ENCODE measurements around the gene CARF. TPM values are rescaled to one million over a fixed set of nuclear protein-coding genes. Genes with fewer than 3 reads are reported as not detected.
"Not testable (repeated sequence)": the region's sequence is repeated elsewhere in the genome, so short reads cannot be mapped to it uniquely, and the experiment has no call there.

Gene CARF
- total RNA-seq, 1 experiment from 2014 or later: 6.8 TPM

DNA sequence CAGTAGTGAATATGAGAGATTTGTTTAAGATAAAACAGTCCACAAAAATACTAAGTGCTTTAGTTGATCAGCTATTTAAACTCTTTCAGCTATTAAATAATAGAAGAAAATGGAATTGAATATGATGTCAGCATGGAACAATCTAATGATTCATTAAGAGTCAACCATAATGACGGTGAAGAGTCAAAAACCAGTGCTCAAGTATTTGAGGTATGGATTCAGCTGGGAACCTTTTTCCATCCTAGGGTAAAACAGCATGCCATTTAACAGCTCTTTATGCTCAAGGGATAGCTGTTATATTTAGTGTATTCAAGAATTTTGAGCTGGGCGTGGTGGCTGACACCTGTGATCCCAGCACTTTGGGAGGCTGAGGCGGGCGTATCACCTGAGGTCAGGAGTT, 29.7 kb downstream of the CARF start:
- Mint-ChIP-seq H3K27ac (ENCODE audit: low read depth, unreplicated experiment) (no peak overlapping the region), H3K9me3 (ENCODE audit: unreplicated experiment) (no peaks in the 10 kb centered on the region), H3K4me3 (ENCODE audit: unreplicated experiment) (no peak overlapping the region), H3K4me1 (ENCODE audit: insufficient read depth, unreplicated experiment) (no peaks in the 10 kb centered on the region), H3K36me3 (ENCODE audit: insufficient read depth, unreplicated experiment) (peaks cover 47% of the 10 kb centered on the region), H3K27me3 (ENCODE audit: insufficient read depth, unreplicated experiment) (no peaks in the 10 kb centered on the region)
- intact Hi-C loops (cut with micrococcal nuclease): no loop called here
- BruUV-seq (replicated peaks): no TSS peak
- ChIA-PET POLR2A (interaction anchor here (0.8 kb wide), 1 partner anchor 8 kb away, joined by 4 read pairs; no protein-coding TSS in a partner anchor), CTCF (interaction anchor here (1.3 kb wide), 1 partner anchor 32 kb away, joined by 3 read pairs; no protein-coding TSS in a partner anchor)
- DNase-seq (ENCODE audit: unreplicated experiment): no peak
- TF ChIP-seq, protein P1, sequence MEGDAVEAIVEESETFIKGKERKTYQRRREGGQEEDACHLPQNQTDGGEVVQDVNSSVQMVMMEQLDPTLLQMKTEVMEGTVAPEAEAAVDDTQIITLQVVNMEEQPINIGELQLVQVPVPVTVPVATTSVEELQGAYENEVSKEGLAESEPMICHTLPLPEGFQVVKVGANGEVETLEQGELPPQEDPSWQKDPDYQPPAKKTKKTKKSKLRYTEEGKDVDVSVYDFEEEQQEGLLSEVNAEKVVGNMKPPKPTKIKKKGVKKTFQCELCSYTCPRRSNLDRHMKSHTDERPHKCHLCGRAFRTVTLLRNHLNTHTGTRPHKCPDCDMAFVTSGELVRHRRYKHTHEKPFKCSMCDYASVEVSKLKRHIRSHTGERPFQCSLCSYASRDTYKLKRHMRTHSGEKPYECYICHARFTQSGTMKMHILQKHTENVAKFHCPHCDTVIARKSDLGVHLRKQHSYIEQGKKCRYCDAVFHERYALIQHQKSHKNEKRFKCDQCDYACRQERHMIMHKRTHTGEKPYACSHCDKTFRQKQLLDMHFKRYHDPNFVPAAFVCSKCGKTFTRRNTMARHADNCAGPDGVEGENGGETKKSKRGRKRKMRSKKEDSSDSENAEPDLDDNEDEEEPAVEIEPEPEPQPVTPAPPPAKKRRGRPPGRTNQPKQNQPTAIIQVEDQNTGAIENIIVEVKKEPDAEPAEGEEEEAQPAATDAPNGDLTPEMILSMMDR (IDR thresholded peaks at IDR 0.05; ENCODE audit: unreplicated experiment): no peak

DNA sequence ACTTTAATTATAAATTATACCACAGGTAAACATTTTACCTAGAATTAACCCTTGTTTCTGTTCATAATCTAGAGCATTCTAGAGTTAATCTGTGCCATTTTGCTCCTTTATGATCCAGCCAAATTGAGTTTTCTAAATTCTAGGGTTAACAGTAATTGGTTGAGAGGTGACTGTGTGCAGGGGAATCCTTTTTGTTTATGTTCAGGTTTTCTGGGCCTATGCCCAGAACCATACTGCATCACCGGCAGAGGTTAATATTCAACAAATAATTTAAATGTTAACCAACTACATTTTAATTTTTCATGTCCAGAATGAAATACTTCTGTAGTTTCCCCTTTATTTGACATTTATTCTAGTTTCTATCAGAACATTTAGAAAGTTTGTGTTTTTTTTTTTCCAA, 32.3 kb downstream of the CARF start:
- POLR2A ChIA-PET: interaction anchor here (1.1 to 1.5 kb wide), 2 partner anchors 13 to 22 kb away, joined by 4 to 5 read pairs; no protein-coding TSS in a partner anchor
- CTCF ChIA-PET: no interaction called here
- TF ChIP-seq, protein P1 (IDR thresholded peaks at IDR 0.05; ENCODE audit: unreplicated experiment): no peak
- DNase-seq (ENCODE audit: unreplicated experiment): peak; percentile 36
- intact Hi-C loops (cut with micrococcal nuclease): no loop called here
- H3K36me3 Mint-ChIP-seq (ENCODE audit: insufficient read depth, unreplicated experiment): peaks cover 41% of the 10 kb centered on the region
- no peaks in the 10 kb centered on the region for H3K4me1 Mint-ChIP-seq (ENCODE audit: insufficient read depth, unreplicated experiment)
- BruUV-seq (replicated peaks): no TSS peak
- peaks cover 7% of the 10 kb centered on the region for H3K9me3 Mint-ChIP-seq (ENCODE audit: unreplicated experiment)
- no peak overlapping the region for H3K4me3 Mint-ChIP-seq (ENCODE audit: unreplicated experiment)
- H3K27me3 Mint-ChIP-seq (ENCODE audit: insufficient read depth, unreplicated experiment): no peaks in the 10 kb centered on the region
- peak overlapping the region; percentile 47 for H3K27ac Mint-ChIP-seq (ENCODE audit: low read depth, unreplicated experiment)

GRCh38 chr2:202944816-202945215, 32.7 kb downstream of the CARF start:
- intact Hi-C loops (cut with micrococcal nuclease): no loop called here
- TF ChIP-seq, protein P1 (IDR thresholded peaks at IDR 0.05; ENCODE audit: unreplicated experiment): no peak
- Mint-ChIP-seq H3K4me1 (ENCODE audit: insufficient read depth, unreplicated experiment) (no peaks in the 10 kb centered on the region), H3K4me3 (ENCODE audit: unreplicated experiment) (no peak overlapping the region), H3K36me3 (ENCODE audit: insufficient read depth, unreplicated experiment) (peaks cover 37% of the 10 kb centered on the region), H3K9me3 (ENCODE audit: unreplicated experiment) (peaks cover 7% of the 10 kb centered on the region), H3K27me3 (ENCODE audit: insufficient read depth, unreplicated experiment) (no peaks in the 10 kb centered on the region), H3K27ac (ENCODE audit: low read depth, unreplicated experiment) (peak overlapping the region; percentile 47)
- POLR2A ChIA-PET: interaction anchor here (1.1 to 1.5 kb wide), 2 partner anchors 14 to 22 kb away, joined by 4 to 5 read pairs; no protein-coding TSS in a partner anchor
- DNase-seq (ENCODE audit: unreplicated experiment): no peak
- CTCF ChIA-PET: no interaction called here
- no TSS peak for BruUV-seq (replicated peaks)

DNA sequence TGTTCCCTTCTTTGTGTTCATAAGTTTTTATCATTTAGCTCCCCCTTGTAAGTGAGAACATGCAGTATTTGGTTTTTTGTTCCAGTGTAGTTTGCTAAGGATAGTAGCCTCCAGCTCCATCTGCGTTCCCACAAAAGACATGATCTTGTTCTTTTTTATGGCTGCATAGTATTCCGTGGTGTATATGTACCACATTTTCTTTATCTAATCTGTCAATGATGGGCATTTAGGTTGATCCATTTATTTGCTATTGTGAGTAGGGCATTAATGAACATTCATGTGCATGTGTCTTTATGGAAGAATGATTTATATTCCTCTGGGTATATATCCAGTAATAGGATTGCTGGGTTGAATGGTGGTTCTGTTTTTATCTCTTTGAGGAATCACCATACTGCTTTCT, 33.4 kb downstream of the CARF start:
- ChIA-PET POLR2A (interaction anchor here (1.1 to 1.5 kb wide), 2 partner anchors 15 to 21 kb away, joined by 4 to 5 read pairs; no protein-coding TSS in a partner anchor), CTCF (no interaction called here)
- no TSS peak for BruUV-seq (replicated peaks)
- TF ChIP-seq, protein P1 (IDR thresholded peaks at IDR 0.05; ENCODE audit: unreplicated experiment): no peak
- peaks cover 7% of the 10 kb centered on the region for H3K9me3 Mint-ChIP-seq (ENCODE audit: unreplicated experiment)
- H3K4me3 Mint-ChIP-seq (ENCODE audit: unreplicated experiment): no peak overlapping the region
- H3K27ac Mint-ChIP-seq (ENCODE audit: low read depth, unreplicated experiment): no peak overlapping the region
- peaks cover 37% of the 10 kb centered on the region for H3K36me3 Mint-ChIP-seq (ENCODE audit: insufficient read depth, unreplicated experiment)
- H3K27me3 Mint-ChIP-seq (ENCODE audit: insufficient read depth, unreplicated experiment): no peaks in the 10 kb centered on the region
- no peaks in the 10 kb centered on the region for H3K4me1 Mint-ChIP-seq (ENCODE audit: insufficient read depth, unreplicated experiment)
- DNase-seq (ENCODE audit: unreplicated experiment): no peak
- intact Hi-C loops (cut with micrococcal nuclease): no loop called here

DNA sequence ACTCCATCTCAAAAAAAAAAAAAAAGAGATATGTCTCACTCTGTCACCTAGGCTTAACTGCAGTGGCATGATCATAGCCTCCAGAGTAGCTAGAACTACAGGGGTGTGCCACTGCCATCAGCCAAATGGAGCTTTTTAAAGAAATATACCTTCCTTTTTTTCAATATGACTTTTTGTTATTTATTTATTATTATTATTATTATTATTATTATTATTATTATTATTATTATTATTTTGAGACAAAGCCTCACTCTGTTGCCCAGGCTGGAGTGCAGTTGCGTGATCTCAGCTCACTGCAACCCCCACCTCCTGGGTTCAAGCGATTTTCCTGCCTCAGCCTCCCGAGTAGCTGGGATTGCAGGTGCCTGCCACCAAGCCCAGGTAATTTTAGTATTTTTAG, 37.3 kb downstream of the CARF start:
- CTCF ChIA-PET; DNase-seq (ENCODE audit: unreplicated experiment); H3K4me1 Mint-ChIP-seq (ENCODE audit: insufficient read depth, unreplicated experiment); H3K27me3 Mint-ChIP-seq (ENCODE audit: insufficient read depth, unreplicated experiment); H3K4me3 Mint-ChIP-seq (ENCODE audit: unreplicated experiment); intact Hi-C loops (cut with micrococcal nuclease); H3K27ac Mint-ChIP-seq (ENCODE audit: low read depth, unreplicated experiment); BruUV-seq (replicated peaks); H3K9me3 Mint-ChIP-seq (ENCODE audit: unreplicated experiment): not testable (repeated sequence)
- peaks cover 28% of the 10 kb centered on the region for H3K36me3 Mint-ChIP-seq (ENCODE audit: insufficient read depth, unreplicated experiment)
- POLR2A ChIA-PET: interaction anchor here (0.9 to 1.3 kb wide), 2 partner anchors 15 to 20 kb away, joined by 3 read pairs; no protein-coding TSS in a partner anchor

Measured in MCF 10A (cell line).